Measurements from ENCODE around the gene GATA3. TPM values are rescaled to one million over a fixed set of nuclear protein-coding genes. Genes with fewer than 3 reads are reported as not detected.

Gene GATA3
- total RNA-seq, 1 donor from 2014 or later: under 0.01 TPM

DNA sequence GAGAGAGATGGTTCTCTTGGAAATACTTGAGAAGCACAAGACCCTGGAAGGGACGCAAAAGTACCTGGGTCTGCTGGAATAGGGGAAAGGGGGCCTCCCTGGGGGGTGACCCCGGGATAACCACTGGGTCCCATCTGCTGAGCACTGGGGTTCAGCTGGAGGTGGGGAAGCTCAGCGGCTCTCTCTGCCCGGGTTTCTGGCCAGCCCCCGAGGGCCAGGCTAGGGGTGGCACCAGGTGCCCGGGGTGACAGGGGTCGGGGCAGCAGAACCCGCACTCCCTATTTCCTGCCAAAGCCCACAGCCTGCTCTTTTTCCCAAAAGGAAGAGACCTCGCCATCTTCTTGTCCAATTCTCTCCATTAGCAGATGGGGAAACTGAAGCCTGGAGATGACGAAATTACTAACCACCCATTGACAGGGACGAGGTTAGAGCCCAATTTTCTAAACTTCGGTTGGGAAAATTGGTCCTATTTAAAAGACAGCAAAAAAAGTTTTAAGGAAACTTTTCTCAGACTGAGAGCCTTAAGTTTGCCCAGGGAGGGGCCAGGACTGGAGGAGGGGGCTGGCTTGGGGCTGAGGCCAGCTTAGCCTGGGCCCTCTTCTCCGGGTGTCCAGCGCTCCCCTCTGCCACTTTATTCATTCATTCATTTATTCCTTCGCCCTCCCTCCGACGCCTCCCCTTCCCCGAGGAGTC, 17.8 kb upstream of the GATA3 start:
- no peak for DNase-seq (ENCODE audit: low read depth)

DNA sequence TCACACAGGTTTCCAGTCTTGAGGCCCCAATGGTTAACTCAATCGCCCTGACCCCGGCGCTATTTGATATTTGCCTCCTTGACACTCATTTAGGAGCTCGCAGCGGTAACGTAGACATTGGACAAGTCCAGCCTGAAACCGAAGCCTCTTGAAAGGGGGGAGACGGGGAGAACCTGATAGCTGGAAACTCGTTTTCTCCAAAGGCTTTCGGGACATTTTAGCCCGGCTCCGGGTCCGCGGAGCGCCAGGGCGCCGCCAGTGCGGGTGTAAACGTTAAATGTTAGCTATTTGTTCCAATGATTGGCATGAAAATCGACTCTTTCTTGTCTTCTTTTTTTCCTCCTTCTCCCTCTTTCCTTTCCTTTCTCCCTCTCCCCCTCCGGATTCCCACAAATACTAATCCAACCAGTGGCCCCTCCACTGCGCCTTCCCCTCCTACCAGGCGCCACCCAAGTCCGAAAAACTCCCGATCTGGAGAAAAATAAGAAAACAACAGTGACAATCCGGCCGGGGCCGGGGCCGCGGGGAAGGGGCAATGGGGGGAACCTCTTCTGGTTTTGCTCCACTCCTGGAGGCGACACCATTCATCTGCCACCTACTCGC, 17.2 kb upstream of the GATA3 start:
- Histone ChIP-seq H3K4me3 (ENCODE audit: low read depth, low read length) (no peak overlapping the region), H3K36me3 (ENCODE audit: control insufficient read depth, insufficient read depth, low read length) (no peaks in the 10 kb centered on the region), H3K27me3 (ENCODE audit: control insufficient read depth, insufficient read depth, low read length) (peaks cover 67% of the 10 kb centered on the region)
- TF ChIP-seq, protein P1, sequence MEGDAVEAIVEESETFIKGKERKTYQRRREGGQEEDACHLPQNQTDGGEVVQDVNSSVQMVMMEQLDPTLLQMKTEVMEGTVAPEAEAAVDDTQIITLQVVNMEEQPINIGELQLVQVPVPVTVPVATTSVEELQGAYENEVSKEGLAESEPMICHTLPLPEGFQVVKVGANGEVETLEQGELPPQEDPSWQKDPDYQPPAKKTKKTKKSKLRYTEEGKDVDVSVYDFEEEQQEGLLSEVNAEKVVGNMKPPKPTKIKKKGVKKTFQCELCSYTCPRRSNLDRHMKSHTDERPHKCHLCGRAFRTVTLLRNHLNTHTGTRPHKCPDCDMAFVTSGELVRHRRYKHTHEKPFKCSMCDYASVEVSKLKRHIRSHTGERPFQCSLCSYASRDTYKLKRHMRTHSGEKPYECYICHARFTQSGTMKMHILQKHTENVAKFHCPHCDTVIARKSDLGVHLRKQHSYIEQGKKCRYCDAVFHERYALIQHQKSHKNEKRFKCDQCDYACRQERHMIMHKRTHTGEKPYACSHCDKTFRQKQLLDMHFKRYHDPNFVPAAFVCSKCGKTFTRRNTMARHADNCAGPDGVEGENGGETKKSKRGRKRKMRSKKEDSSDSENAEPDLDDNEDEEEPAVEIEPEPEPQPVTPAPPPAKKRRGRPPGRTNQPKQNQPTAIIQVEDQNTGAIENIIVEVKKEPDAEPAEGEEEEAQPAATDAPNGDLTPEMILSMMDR (IDR thresholded peaks at IDR 0.05; ENCODE audit: insufficient read depth, low read length, severe bottlenecking): no peak
- FAIRE-seq: no peak
- no peak for DNase-seq (ENCODE audit: low read depth)

More for the DNA sequence above, 17.8 kb upstream of the GATA3 start:
- Histone ChIP-seq H3K4me3 (ENCODE audit: low read depth, low read length) (no peak overlapping the region), H3K27me3 (ENCODE audit: control insufficient read depth, insufficient read depth, low read length) (peaks cover 61% of the 10 kb centered on the region), H3K36me3 (ENCODE audit: control insufficient read depth, insufficient read depth, low read length) (no peaks in the 10 kb centered on the region)
- TF ChIP-seq, protein P1 (IDR thresholded peaks at IDR 0.05; ENCODE audit: insufficient read depth, low read length, severe bottlenecking): no peak
- FAIRE-seq: no peak

DNA sequence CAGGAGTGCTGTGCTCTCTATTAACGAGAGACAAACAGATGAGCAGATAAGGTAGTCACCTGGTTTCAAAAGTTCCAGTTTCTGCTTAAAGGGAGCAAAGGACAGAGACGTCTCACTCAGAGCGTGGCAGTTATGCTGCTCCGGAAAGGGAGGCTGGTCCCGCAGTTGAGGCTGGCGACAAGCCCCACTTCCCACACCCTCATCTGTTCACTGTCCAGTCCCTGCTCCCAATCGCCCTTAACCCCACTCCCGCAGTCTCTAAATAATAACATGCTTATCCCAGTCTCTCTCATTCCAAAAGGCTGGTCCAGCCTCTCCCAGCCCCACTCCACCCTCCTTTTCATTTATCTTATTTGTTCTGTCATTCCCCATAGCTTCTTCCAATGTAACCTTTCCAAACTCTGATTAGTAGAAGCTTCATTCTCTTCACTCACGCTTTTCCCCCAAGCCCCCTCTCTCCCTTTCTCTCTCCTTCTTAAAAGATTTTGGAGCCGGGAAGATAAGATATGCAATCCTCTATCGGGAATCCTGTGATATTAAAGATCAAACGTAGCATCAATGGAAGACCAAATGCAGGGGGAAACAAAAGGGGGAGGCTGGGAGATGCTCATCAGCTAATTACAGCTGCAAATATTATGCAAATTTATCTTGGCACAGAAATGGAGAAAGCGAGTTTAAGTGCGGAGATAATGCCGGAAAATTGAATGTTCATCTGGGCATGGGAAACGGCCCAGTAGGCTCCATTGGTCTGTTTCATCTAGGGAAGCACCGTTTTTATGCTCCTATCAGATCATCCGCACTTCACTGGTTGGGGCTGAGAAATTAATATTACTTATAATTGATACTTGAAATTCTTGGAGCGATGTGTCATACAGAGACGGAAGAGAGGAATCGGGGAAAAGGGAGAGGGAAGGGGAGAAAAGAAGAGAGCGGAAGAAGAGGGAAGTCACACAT, 16.3 kb upstream of the GATA3 start:
- no peak for FAIRE-seq
- TF ChIP-seq, protein P1 (IDR thresholded peaks at IDR 0.05; ENCODE audit: insufficient read depth, low read length, severe bottlenecking): no peak
- no peak overlapping the region for H3K4me3 ChIP-seq (ENCODE audit: low read depth, low read length)
- no peaks in the 10 kb centered on the region for H3K36me3 ChIP-seq (ENCODE audit: control insufficient read depth, insufficient read depth, low read length)
- H3K27me3 ChIP-seq (ENCODE audit: control insufficient read depth, insufficient read depth, low read length): peaks cover 74% of the 10 kb centered on the region
- no peak for DNase-seq (ENCODE audit: low read depth)

DNA sequence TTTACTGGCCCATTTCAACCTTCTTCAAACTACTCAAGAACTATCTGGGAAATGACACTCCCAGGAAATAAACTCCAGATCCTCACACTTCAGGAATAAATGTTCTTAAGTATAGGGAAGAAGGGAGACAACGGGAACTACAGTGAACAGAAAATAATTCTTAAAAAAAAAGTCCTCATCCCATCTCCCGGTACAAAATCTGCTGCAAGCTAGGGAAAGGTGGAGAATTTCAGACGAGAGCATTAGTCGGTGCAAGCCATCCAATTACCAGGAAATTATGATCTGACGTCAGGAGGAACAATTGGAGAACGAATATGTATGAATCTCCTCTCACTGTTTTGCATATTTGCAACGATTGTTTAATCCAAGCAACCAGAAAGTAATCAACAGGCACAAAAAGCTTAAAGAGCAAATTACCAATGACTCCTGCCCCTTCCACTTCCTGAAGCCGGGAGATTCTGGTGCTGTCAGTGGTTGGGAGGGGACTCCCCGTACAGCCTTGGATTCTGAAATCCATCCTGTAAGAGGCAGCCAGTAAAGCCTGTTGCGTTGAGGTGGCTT, 15.1 kb upstream of the GATA3 start:
- no peak overlapping the region for H3K4me3 ChIP-seq (ENCODE audit: low read depth, low read length)
- no peaks in the 10 kb centered on the region for H3K36me3 ChIP-seq (ENCODE audit: control insufficient read depth, insufficient read depth, low read length)
- DNase-seq (ENCODE audit: low read depth) (no peak), FAIRE-seq (no peak)
- peaks cover 73% of the 10 kb centered on the region for H3K27me3 ChIP-seq (ENCODE audit: control insufficient read depth, insufficient read depth, low read length)
- TF ChIP-seq, protein P1 (IDR thresholded peaks at IDR 0.05; ENCODE audit: insufficient read depth, low read length, severe bottlenecking): no peak

DNA sequence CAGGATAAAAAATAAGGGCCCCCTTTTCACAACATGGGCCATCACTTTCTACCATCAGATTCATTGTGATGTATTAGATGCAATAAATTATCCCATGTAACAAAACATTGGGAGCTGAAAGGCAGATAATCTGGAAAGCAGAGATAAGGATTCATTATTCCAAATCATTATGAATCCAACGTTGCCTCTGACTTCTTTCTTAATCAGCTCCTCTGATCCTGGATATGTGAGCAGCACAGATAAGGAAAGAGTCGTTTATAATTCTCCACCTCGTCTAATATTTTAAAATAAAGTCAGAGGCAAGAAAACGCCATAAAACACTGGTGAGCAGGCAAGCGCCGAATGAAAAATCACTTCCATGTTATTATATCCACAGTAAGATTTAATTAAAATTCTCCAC, 13.8 kb upstream of the GATA3 start:
- no peak overlapping the region for H3K4me3 ChIP-seq (ENCODE audit: low read depth, low read length)
- no peaks in the 10 kb centered on the region for H3K36me3 ChIP-seq (ENCODE audit: control insufficient read depth, insufficient read depth, low read length)
- peaks cover 76% of the 10 kb centered on the region for H3K27me3 ChIP-seq (ENCODE audit: control insufficient read depth, insufficient read depth, low read length)
- DNase-seq (ENCODE audit: low read depth) (no peak), FAIRE-seq (no peak)
- TF ChIP-seq, protein P1 (IDR thresholded peaks at IDR 0.05; ENCODE audit: insufficient read depth, low read length, severe bottlenecking): no peak

Data from bronchial epithelial cell (primary cell).